Left lung (tissue), 10 donors: ENCODE results near the gene DHDH. TPM values are rescaled to one million over a fixed set of nuclear protein-coding genes. Genes with fewer than 3 reads are reported as not detected.
"Not testable (repeated sequence)": the region's sequence is repeated elsewhere in the genome, so short reads cannot be mapped to it uniquely, and the experiment has no call there.

ENCODE experiments used
- ATAC-seq: fragments of 200-7000 bp; cut with Tn5 transposase; one replicate; pipeline ENCODE4 v1.9.1; 2020; ENCODE audit warnings: moderate library complexity
- DNase-seq, 4 donors: peaks; one replicate each; pipeline ENCODE4 v3.0.0-alpha.2; 2013 to 2020
- H3K27ac ChIP-seq, 2 donors: fragments of 200-600 bp; sonication (generic) in 1 of 2; one replicate each; pipeline versions ENCODE4 v1.5.0 to v1.8.0; 2020 to 2021
- H3K27me3 ChIP-seq, 2 donors: fragments of 200-600 bp; sonication (generic) in 1 of 2; one replicate each; pipeline versions ENCODE4 v1.5.0 to v1.8.0; 2020 to 2021
- H3K36me3 ChIP-seq, 2 donors: fragments of 200-600 bp; sonication (generic) in 1 of 2; one replicate each; pipeline versions ENCODE4 v1.5.0 to v1.8.0; 2020 to 2021
- H3K4me1 ChIP-seq, 2 donors: fragments of 200-600 bp; one replicate each; pipeline ENCODE4 v1.8.0; 2021
- H3K4me3 ChIP-seq, 2 donors: fragments of 200-600 bp; sonication (generic) in 1 of 2; one replicate each; pipeline versions ENCODE4 v1.5.0 to v1.8.0; 2020 to 2021; ENCODE audit warnings: mild to moderate bottlenecking in 1 of 2
- H3K9me3 ChIP-seq, 2 donors: fragments of 200-600 bp; sonication (generic) in 1 of 2; one replicate each; pipeline versions ENCODE4 v1.5.0 to v1.8.0; 2020 to 2021
- intact Hi-C, 2 donors: fragments of 100-400 bp; cut with DNase I; formaldehyde crosslinking; loops; one replicate each; pipeline versions ENCODE4 v1.11.2 to v1.14.2; 2022
- polyA plus RNA-seq, 6 donors: library from polyadenylated mRNA; unstranded; fragments of 120-200 nt; gene quantifications; one replicate each; pipeline ENCODE4 v1.2.1, GENCODE V29; 2013; ENCODE audit not compliant: insufficient read length in 6 of 6
- total RNA-seq, 2 donors: library from RNA; stranded (reverse); fragmentation: NEBNext Ultra II Directional; extraction: Animal tissue kit (Norgen Biotek cat#: 25700); gene quantifications; one replicate each; pipeline ENCODE4 v1.2.1, GENCODE V29; 2021
- TF ChIP-seq, protein P1 (sequence below), 2 donors: fragments of 200-600 bp; sonication (generic) in 1 of 2; IDR thresholded peaks; one replicate each; pipeline versions ENCODE4 v1.5.0 to v1.8.0; 2021; ENCODE audit warnings: antibody characterized with exemption in 2 of 2
- donor health status: DM: no; HTN: yes; CAD: no.
- donor health status: DM: no; HTN: no; CAD: no.

DHDH gene
- total and polyA plus RNA-seq, 8 donors, result 0.86 to 4.1 (median 2.2) TPM

DNA sequence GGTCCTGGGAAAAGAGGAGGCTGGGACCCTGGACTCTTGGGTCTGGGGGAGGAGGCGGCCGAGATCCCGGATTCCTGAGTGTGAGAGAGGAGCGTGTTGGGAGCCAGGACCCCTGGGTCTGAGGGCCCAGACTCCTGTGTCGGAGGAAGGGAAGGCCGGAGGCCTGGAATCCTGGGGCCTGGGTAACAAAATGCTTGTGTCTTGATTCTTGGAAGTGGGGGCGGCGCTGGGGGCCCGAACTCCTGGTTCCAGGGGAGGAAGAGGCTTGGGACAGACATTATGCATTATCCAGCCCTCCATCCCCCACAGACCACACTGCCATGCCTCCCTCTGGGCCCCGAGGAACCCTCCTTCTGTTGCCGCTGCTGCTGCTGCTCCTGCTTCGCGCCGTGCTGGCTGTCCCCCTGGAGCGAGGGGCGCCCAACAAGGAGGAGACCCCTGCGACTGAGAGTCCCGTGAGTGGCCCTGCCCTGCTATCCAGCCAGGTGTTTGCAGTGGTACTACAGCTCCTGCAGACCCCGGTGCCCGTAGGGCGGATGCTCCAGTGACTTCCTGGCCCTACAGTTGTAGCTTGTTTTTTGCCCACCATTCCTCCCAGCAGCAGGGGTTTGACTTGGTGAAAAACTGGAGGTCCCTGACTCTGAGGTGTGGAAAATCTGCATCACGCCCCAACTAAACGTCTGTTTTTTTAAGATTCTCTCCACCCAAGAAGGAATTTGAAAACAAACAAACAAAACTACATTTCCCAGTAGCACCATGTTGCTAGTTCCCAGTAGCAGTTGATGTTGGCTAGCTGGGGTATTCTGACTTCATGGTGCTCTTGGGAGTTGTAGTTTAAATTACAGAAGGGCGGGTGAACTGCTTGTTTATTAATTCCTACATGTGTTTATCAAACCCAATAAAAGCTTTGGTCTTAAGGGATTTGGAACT, 32.8 kb upstream of the DHDH start:
- intact Hi-C loops, result no loop called here
- ATAC-seq, result peak; percentile 23
- H3K27ac ChIP-seq, result peak overlapping the region; percentile 90 to 93
- peak overlapping the region; percentile 87 to 99 for H3K4me3 ChIP-seq
- TF ChIP-seq, protein P1, sequence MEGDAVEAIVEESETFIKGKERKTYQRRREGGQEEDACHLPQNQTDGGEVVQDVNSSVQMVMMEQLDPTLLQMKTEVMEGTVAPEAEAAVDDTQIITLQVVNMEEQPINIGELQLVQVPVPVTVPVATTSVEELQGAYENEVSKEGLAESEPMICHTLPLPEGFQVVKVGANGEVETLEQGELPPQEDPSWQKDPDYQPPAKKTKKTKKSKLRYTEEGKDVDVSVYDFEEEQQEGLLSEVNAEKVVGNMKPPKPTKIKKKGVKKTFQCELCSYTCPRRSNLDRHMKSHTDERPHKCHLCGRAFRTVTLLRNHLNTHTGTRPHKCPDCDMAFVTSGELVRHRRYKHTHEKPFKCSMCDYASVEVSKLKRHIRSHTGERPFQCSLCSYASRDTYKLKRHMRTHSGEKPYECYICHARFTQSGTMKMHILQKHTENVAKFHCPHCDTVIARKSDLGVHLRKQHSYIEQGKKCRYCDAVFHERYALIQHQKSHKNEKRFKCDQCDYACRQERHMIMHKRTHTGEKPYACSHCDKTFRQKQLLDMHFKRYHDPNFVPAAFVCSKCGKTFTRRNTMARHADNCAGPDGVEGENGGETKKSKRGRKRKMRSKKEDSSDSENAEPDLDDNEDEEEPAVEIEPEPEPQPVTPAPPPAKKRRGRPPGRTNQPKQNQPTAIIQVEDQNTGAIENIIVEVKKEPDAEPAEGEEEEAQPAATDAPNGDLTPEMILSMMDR (IDR thresholded peaks at IDR 0.05), result no peak
- H3K4me1 ChIP-seq, result peaks cover 10 to 38% of the 10 kb centered on the region in 2 donors
- H3K36me3 ChIP-seq, result peaks cover 0 to 18% of the 10 kb centered on the region in 2 donors
- DNase-seq, result peak in 1 of 4 donors; percentile 26
- peaks cover 0 to 10% of the 10 kb centered on the region in 2 donors for H3K27me3 ChIP-seq
- H3K9me3 ChIP-seq, result no peaks in the 10 kb centered on the region

DNA sequence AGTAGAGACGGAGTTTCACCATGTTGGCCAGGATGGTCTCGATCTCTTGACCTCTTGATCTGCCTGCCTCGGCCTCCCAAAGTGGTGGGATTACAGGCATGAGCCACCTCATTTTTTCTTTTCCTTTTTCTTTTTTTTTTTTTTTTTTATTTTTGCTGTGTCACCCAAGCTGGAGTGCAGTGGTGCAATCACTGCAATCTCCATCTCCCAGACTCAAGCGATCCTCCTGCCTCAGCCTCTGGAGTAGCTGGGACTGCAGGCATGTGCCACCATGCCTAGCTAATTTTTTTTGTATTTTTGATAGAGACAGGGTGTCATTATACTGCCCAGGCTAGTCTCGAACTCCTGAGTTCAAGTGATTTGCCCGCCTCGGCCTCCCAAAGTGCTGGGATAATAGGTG, 31.2 kb upstream of the DHDH start:
- Histone ChIP-seq H3K4me3 (peak overlapping the region in 1 of 2 donors; percentile 99), H3K36me3 (peaks cover 0 to 34% of the 10 kb centered on the region in 2 donors), H3K4me1 (peaks cover 10 to 39% of the 10 kb centered on the region in 2 donors)
- H3K9me3 ChIP-seq, DNase-seq, intact Hi-C loops, ATAC-seq, H3K27ac ChIP-seq, H3K27me3 ChIP-seq: not testable (repeated sequence)

DNA sequence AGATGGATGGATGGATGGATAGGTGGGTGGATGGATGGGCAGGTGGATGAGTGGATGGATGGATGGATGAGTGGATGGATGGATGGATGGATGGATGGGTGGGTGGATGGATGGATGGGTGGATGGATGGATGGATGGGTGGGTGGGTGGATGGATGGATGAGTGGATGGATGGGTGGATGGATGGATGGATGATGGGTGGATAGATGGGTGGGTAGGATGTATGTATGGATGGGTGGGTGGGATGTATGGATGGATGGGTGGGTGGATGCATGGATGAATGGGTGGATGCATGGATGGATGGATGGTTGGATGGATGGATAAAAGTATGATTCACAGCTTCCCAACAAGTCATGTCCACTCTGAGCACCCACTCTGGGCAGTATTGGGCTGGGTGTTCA, 29.7 kb upstream of the DHDH start:
- H3K4me3 ChIP-seq, H3K27ac ChIP-seq, DNase-seq, intact Hi-C loops, ATAC-seq, H3K9me3 ChIP-seq, H3K27me3 ChIP-seq: not testable (repeated sequence)
- peaks cover 0 to 46% of the 10 kb centered on the region in 2 donors for H3K36me3 ChIP-seq
- H3K4me1 ChIP-seq, result peaks cover 10 to 47% of the 10 kb centered on the region in 2 donors

DNA sequence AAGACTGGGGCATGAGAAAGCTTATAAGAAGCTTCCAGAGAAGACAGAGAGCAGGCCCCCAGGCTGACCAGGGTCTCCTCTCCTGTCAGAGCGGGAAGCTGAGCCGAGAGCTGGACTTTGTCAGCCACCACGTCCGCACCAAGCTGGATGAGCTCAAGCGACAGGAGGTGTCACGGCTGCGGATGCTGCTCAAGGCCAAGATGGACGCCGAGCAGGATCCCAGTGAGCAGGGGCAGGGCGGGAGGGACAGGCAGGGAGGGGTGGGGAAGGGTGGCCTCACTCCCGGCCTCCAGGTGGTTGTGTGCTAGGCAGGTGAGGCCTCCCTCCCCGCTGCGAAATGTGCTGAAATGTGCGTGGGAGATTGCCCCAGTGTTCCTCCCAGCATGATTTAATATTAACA, 27.8 kb upstream of the DHDH start:
- no peak for ATAC-seq
- TF ChIP-seq, protein P1 (IDR thresholded peaks at IDR 0.05), result no peak

DNA sequence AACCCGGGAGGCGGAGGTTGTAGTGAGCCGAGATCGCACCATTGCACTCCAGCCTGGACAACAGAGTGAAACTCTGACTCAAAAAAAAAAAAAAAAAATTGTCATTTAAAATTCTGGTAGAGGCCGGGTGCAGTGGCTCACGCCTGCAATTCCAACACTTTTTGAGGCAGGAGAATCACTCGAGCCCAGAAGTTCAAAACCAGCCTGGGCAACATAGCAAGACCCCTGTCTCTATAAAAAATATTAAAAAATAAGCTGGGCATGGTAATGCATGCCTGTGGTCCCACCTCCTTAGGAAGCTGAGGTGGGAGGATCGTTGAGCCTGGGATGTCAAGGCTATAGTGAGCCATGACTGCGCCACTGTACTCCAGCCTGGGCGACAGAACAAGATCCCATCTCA, 27.2 kb upstream of the DHDH start:
- peaks cover 0 to 72% of the 10 kb centered on the region in 2 donors for H3K36me3 ChIP-seq
- H3K4me1 ChIP-seq, result peaks cover 6 to 43% of the 10 kb centered on the region in 2 donors
- no peak for ATAC-seq
- no peaks in the 10 kb centered on the region for H3K27me3 ChIP-seq
- intact Hi-C loops, result no loop called here
- H3K4me3 ChIP-seq, result no peak overlapping the region
- no peak overlapping the region for H3K27ac ChIP-seq
- TF ChIP-seq, protein P1 (IDR thresholded peaks at IDR 0.05), result no peak
- DNase-seq, result no peak
- H3K9me3 ChIP-seq, result no peaks in the 10 kb centered on the region

More for the DNA sequence above, 27.8 kb upstream of the DHDH start:
- no peaks in the 10 kb centered on the region for H3K9me3 ChIP-seq
- peaks cover 10 to 50% of the 10 kb centered on the region in 2 donors for H3K4me1 ChIP-seq
- H3K27ac ChIP-seq, result peak overlapping the region in 1 of 2 donors; percentile 33
- H3K4me3 ChIP-seq, result no peak overlapping the region
- no peaks in the 10 kb centered on the region for H3K27me3 ChIP-seq
- peaks cover 0 to 65% of the 10 kb centered on the region in 2 donors for H3K36me3 ChIP-seq
- intact Hi-C loops, result no loop called here
- no peak for DNase-seq

DNA sequence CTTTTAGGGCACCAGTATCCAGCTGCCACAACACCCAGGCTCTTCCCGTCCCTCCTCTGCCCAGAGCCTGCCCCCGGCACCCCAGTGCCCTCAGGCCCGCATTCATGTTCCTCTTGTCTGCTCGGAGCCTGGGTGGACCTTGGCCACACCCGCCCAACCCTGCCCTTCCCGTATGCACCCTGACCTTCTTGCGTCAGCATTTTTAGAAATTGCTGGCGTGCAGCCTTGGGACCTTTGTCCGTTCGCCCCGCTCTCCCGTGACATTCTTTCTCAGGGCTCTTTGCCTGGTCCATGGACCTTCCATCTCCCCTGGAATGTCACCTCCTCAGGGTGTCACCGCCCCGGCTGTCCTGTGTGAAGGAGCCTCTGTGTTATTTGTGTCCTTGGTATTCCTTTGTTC, 25.8 kb upstream of the DHDH start:
- Histone ChIP-seq H3K27ac (peak overlapping the region; percentile 7 to 60), H3K27me3 (no peaks in the 10 kb centered on the region), H3K36me3 (peaks cover 0 to 85% of the 10 kb centered on the region in 2 donors), H3K4me1 (peaks cover 0 to 30% of the 10 kb centered on the region in 2 donors), H3K4me3 (no peak overlapping the region), H3K9me3 (no peaks in the 10 kb centered on the region)
- TF ChIP-seq, protein P1 (IDR thresholded peaks at IDR 0.05), result no peak
- DNase-seq, result peak in 1 of 4 donors; percentile 83
- peak; percentile 68 for ATAC-seq
- intact Hi-C loops, result no loop called here

DNA sequence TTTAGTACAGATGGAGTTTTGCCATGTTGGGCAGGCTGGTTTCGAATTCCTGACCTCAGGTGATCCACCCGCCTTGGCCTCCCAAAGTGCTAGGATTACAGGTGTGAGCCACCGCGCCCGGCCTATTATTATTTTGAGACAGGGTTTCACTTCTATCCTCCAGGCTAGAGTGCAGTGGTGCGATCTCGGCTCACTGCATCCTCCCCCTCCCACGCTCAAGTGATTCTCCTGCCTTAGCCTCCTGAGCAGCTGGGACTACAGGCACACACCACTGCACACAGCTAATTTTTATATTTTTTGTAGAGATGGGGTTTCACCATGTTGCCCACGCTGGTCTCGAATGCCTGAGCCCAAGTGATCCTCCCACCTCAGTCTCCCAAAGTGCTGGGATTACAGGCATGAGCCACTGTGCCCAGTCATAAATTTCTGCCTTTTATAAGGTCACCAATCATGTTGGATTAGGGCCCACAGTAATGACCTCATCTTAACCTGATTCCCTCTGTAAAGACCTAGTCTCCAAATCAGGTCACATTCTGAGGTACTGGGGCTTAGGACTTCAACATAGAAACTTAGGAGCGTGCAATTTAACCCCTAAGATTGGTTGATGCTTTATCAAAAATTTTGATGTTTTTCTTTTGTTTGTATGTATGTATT, 23.9 kb upstream of the DHDH start:
- DNase-seq, intact Hi-C loops, H3K9me3 ChIP-seq, H3K4me3 ChIP-seq, H3K27me3 ChIP-seq, ATAC-seq: not testable (repeated sequence)
- H3K27ac ChIP-seq, result peak overlapping the region; percentile 35 to 67
- peaks cover 0 to 98% of the 10 kb centered on the region in 2 donors for H3K36me3 ChIP-seq
- peaks cover 0 to 25% of the 10 kb centered on the region in 2 donors for H3K4me1 ChIP-seq
